IPS-11a (cell line): ENCODE measurements around the gene SBSN.

Source experiments
- H3K4me3 ChIP-seq: one replicate; pipeline ENCODE4 v1.5.1; 2013; ENCODE audit warnings: low read depth, low read length, control low read depth

SBSN gene

GRCh38 chr19:35533822-35534392 lies 5.8 kb upstream of the SBSN start:
- H3K4me3 ChIP-seq: no peak overlapping the region

GRCh38 chr19:35533201-35533821 lies 5.2 kb upstream of the SBSN start, which contains the start of gene GAPDHS:
TSS of gene GAPDHS (plus strand) at chr19:35533456. CDS start at chr19:35533528, 72 bp downstream.
- no peak within 1 kb of the TSS for H3K4me3 ChIP-seq

GRCh38 chr19:35531291-35531690 lies 3.2 kb upstream of the SBSN start:
- no peak overlapping the region for H3K4me3 ChIP-seq

GRCh38 chr19:35529241-35530218 lies 1.4 kb upstream of the SBSN start:
- H3K4me3 ChIP-seq: no peak overlapping the region

DNA sequence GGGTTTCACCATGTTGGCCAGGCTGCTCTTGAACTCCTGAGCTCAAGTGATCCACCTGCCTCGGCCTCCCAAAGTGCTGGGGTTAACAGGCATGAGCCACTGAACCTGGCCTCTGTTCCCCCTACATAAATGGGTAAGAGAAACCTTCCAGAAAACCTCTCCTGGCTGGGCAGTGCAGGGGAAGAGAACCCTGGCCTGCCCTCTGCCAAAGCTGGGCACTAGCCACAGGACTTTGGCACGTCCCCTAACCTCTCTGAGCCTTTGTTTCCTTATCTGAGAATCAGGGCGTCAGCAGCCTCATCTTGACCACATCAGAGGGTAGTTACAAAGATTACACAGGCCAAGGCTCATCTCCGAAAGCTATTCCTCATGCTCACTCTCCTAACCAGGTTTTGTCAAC lies 2.2 kb downstream of the SBSN start:
- no peak overlapping the region for H3K4me3 ChIP-seq

DNA sequence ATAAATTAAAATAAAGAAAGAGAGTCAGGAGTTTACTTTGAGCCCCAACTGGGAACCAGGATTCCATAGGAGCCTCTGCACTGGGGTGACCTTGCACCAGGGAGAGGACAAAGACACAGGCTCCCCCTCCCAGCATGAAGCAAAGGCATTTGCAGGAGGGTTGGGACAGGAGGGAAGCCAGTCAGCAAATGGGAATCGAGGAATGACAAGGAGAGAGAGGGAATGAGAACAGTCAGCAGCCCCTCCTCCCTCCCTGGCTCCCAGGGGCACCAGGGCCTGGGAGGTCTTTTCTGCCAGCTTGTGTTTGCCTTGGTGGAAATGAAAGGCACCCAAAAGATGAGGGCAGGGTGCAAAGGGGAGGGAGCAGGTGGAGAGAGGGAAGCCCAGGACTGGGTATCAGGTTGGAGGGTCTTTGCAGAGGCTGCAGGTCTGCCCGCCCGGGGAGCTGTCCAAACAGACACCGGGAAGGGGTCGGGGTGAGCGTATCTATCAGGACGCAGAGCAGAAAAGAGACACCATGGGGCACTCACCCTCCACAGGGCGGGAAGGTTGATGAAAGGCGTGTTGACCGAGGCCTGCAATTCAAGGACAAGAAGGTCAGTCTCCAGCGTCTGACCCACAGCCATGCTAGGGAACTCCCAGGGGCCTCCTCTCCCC lies 3.8 kb downstream of the SBSN start:
- H3K4me3 ChIP-seq: no peak overlapping the region

- H3K4me3 ChIP-seq: no peak overlapping the region
These were observed 5.3 kb downstream of the SBSN start for GRCh38 chr19:35522745-35523327.

DNA sequence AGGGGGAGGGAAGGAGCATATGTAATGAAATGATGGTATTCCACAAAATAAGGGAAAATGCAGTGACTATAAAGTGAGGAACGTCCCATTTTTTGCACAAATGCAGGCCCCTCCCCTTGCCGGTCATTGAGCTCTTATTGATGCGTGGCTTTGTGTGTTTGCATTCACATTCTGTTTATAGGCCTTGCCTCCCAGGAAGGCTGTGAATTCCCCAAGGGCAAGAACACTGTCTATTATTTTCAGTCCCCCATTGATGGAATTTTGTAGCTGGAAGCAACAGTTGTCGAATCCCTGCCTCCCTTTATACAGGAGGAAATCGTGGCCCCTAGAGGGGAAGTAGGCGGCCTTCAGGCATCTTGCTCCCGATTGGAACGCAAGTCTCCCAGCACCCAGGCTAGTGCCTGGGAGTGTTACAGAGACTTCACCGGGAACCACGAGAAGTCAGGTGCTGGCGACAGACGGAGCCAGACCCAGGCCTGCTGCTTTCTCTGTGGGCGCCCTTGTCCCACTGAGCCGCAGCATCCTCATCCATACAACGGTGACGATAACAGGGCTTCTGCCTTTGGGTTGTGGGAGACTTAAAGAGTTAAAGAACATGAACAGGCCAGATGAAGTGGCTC lies 6.9 kb downstream of the SBSN start:
- H3K4me3 ChIP-seq: no peak overlapping the region

- H3K4me3 ChIP-seq: no peak overlapping the region
These were observed 8.8 kb downstream of the SBSN start for GRCh38 chr19:35519291-35519690.

GRCh38 chr19:35518313-35518712 lies 9.8 kb downstream of the SBSN start:
- H3K4me3 ChIP-seq: no peak overlapping the region

DNA sequence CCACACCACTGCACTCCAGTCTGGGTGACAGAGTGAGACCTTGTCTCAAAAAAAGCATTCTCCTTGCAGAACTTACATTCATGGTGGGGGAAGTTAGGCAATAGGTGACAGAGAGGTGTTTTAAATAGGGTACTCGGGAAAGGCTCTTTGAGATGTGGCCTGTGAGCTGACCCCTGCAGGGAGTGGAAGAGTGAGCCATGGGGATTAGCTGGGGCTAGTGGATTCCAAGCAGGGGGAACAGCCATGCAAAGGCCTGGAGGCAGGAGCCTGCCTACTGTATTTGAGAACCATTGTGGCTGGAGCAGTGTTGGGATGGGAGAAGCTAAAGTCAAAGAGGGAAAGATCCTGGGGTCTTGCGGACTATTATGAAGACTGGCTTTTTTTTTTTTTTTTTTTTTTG lies 10.8 kb downstream of the SBSN start:
- no peak overlapping the region for H3K4me3 ChIP-seq

- H3K4me3 ChIP-seq: no peak overlapping the region
These were observed 11.8 kb downstream of the SBSN start for GRCh38 chr19:35516310-35516709.

GRCh38 chr19:35514282-35514809 lies 13.8 kb downstream of the SBSN start:
- H3K4me3 ChIP-seq: no peak overlapping the region

- H3K4me3 ChIP-seq: no peak within 1 kb of the TSS
These were observed 14.4 kb downstream of the SBSN start, which contains the start of gene DMKN for GRCh38 chr19:35513628-35514281. TSS of gene DMKN (minus strand) at chr19:35513649. CDS start at chr19:35513475, 174 bp downstream.

DNA sequence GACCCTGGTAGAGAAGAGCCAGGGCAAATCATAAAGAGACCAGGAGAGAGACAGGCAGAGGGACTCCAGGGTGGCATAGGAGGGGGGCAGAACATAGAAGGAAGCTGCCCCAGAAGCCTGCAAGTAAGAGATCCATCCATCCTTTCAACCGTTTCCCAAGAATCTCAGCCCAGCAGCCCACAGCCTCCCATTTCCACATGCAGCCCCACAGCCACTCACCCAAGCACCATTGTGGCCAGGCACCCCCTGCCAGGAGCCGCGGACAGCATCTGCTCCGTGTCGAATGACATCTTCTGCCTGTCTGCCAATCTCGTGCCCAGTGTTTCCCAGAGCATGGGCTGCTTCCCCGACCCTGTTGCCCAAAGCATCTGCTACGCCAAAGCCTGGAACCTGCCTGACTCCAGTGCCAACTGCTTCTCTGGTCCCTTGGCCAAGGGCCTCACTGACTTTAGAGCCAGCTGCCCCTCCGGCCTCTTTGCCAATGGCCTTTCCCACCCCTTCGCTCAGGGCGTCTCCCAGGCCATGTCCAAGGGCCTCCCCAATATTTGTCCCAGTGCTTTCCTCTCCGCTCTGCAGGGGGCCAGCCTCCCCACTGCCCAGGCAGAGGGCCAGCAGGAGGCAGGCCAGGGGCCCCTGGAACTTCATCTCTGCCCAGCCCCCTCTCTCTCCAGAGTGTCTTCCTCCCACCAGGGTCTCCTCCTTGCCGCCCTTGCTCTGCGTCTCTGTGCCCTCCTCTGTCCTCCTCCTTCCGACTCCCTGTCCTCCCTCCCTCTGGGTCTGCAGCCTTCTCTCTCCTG lies 15.1 kb downstream of the SBSN start:
- no peak overlapping the region for H3K4me3 ChIP-seq

DNA sequence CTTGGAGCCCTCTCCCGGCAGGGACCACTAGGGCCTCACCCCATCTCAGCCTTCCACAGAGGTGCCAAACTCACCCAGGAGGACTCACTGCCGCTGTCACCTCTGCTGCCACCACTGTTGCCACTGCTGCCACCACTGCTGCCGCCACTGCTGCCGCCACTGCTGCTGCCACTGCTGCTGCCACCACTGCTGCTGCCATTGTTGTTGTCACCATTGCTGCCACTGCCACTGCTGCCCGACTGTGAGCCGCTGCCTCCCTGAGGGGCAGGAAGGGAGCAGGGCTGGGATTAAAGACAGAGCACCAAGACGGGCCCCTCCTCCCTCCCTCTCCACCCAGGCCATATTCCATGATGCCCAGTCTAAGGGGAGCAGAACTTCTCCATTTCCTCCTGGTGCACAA lies 16.8 kb downstream of the SBSN start:
- H3K4me3 ChIP-seq: no peak overlapping the region

GRCh38 chr19:35510626-35510964 lies 17.5 kb downstream of the SBSN start:
- H3K4me3 ChIP-seq: no peak overlapping the region

DNA sequence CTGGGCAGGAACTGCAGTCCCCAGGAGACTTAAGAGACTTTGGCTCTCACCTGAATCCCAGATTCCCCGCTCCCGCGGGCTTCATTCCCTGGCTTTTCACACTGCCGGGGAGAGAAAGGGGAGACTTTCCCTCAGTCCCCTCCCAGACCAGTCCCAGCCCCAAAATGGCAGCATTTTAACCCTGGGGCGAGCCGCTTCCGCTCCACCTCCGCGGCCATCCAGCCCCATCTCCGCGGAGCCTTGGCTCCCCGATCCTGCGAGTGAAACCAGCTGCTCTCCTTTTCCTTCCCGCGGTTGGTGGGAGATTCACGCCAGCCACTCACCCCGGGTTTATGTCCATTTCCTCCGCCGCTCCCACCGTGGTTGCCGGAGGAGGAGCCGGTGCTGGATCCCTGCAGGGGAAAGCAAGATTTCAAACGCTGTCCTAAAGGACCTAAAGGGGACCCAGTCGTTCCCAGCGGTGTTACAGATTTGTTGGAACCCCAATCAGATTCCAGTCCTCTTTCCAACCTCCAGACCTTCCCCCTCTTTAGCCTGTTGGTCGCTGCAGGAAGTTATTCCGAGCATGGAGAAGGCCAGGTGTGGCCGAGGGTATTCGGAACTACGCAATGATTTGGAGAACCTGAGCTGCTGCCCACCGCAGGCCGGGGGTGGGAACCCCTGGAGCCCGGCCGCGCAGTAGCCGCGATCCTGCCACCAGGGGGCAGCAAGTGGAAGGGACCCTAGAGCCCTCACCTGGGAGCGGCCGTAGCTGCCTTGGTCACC lies 18.1 kb downstream of the SBSN start:
- peak overlapping the region; percentile 82 for H3K4me3 ChIP-seq
